GM21737 (cell line): ENCODE data around the gene TMEM217.
"Not testable (repeated sequence)": the region's sequence is repeated elsewhere in the genome, so short reads cannot be mapped to it uniquely, and the experiment has no call there.

ENCODE experiments used
- ATAC-seq: cut with Tn5 transposase; IDR thresholded peaks from one replicate; pipeline ENCODE4 v1.9.1; 2021; ENCODE audit warnings: mild to moderate bottlenecking, moderate library complexity; ENCODE audit not compliant: unreplicated experiment

The TMEM217 gene

DNA sequence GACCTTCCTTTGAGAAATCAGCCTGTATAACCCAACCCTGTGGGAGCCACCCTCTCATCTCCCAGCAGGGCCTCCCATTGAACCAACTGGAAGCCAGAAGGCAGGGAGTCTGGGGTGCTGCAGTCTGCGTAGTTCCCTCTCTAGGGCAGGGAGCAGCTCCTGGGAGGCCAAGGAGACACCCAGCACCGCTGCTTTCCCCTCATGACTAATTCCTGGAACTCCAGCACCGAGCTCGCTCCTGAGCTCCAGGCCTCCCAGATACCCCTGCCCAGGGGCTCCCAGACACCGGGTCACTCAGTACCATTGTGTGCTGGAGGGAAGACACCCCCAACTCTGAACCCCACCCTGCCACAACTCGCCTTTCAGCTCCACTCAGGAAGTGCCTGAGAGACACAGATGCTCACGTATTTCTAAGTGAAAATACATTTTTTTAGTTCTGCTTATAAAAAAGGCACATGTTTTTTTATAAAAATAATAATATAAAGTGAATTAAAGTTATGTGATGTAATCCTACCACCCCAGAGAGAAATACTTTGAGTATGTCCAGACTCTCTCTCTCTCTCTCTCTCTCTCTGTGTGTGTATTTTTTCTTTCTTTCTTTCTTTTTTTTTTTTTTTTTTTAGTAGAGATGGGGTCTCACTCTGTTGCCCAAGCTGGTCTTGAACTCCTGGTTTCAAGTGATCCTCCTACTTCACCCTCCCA lies 70.5 kb downstream of the TMEM217 start:
- no peak for ATAC-seq

GRCh38 chr6:37185949-37186720 lies 71.8 kb downstream of the TMEM217 start:
- ATAC-seq, result not testable (repeated sequence)

DNA sequence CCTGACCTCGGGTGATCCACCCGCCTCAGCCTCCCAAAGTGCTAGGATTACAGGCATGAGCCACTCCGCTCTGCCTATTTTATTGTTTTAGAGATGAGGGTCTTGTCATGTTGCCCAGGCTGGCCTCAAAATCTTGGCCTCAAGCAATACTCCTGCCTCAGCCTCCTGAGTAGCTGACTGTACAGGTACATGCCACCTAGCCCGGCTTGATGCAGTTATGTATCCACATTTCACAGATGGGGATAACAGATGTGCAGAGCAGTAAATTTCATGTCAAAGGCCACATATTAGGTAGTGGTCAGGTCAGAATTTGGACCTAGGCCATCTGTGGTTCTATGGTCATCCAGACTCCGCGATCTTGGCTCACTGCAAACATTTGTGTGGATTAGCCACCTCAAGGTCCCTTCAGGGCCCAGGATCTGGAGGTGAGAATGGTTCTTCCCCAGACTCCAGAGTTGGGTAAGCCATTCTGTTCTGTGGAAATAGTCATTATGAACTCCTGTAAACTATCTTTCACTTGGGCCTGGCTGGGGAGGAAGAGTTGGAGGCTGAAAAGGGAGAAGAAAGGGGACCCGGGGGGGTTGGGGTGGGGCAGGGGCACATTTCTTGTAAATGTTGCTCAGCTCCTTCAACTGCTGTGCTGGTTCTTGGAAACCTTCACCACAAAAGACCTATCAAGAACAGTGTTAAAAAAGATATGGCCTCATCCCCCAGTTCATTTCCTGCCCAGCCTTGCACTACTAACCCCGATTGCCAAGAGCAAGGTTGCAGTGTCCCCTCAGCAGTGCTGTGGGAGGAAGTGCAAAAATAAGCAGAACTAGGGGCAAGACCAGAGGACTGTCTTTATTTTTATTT lies 75.0 kb downstream of the TMEM217 start:
- ATAC-seq, result peak; percentile 73

GRCh38 chr6:37180610-37181009 lies 77.3 kb downstream of the TMEM217 start:
- ATAC-seq, result not testable (repeated sequence)

DNA sequence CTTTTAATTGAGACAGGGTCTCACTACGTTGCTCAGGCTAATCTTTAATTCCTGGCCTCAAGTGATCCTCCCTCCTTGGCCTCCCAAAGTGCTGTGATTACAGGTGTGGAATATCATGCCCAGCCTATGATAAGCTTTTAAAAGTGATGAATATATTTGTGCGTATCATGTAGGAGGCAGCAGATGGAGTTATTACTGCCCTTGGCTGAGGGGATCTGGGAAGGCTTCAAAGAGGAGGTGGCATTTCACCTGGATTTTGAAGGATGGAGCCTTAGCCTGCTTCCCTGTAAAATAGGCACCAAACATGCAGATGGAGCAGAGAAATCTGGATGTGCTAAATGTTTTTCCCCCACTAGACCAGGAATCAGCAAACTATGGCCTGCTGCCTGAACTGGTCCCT lies 77.9 kb downstream of the TMEM217 start:
- no peak for ATAC-seq

DNA sequence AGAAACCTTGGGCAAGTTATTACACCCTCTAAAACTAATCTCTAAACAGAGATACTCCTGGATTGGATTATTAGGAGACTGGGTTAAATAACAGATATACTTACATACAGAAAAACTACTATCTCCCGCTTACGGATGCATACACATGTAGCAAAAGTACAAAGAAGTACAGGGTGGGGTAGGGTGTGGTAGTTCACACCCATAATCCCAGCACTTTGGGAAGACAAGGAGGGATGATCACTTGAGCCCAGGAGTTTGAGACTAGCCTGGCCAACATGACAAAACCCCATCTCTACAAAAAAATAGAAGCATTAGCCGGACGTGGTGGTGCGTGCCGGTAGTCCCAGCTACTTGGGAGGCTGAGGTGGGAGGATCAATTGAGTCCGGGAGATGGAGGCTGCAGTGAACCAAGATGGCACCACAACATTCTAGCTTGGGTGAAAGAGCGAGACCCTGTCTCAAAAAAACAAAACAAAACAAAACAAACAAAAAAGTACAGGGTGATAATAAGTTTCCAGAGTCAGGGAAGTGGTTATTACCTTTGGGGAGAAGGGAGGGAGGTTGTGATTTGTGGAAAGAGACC lies 79.9 kb downstream of the TMEM217 start:
- no peak for ATAC-seq

- no peak for ATAC-seq
Observed at GRCh38 chr6:37177077-37177934, 80.6 kb downstream of the TMEM217 start.

- ATAC-seq, result no peak
Observed at GRCh38 chr6:37176268-37177076, 81.5 kb downstream of the TMEM217 start.

GRCh38 chr6:37175332-37176267 lies 82.3 kb downstream of the TMEM217 start:
- ATAC-seq, result peak; percentile 41

DNA sequence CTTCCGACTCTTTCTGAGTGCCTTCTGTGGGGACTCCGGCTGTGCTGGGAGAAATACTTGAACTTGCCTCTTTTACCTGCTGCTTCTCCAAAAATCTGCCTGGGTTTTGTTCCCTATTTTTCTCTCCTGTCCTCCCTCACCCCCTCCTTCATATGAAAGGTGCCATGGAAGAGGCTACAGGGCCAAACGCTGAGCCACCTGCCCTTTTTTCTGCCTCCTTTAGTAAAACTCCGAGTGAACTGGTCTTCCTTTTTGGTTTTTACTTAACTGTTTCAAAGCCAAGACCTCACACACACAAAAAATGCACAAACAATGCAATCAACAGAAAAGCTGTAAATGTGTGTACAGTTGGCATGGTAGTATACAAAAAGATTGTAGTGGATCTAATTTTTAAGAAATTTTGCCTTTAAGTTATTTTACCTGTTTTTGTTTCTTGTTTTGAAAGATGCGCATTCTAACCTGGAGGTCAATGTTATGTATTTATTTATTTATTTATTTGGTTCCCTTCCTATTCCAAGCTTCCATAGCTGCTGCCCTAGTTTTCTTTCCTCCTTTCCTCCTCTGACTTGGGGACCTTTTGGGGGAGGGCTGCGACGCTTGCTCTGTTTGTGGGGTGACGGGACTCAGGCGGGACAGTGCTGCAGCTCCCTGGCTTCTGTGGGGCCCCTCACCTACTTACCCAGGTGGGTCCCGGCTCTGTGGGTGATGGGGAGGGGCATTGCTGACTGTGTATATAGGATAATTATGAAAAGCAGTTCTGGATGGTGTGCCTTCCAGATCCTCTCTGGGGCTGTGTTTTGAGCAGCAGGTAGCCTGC lies 83.2 kb downstream of the TMEM217 start:
- no peak for ATAC-seq

DNA sequence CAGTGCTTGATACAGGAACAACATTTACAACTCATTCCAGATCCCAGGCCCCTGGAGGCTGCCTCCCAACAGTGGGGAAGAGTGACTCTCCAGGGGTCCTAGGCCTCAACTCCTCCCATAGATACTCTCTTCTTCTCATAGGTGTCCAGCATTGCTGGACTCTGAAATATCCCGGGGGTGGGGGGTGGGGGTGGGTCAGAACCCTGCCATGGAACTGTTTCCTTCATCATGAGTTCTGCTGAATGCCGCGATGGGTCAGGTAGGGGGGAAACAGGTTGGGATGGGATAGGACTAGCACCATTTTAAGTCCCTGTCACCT lies 83.8 kb downstream of the TMEM217 start:
- ATAC-seq, result no peak

GRCh38 chr6:37173493-37174195 lies 84.3 kb downstream of the TMEM217 start:
- ATAC-seq, result no peak

- no peak for ATAC-seq
Observed at GRCh38 chr6:37172912-37173492, 84.9 kb downstream of the TMEM217 start.

DNA sequence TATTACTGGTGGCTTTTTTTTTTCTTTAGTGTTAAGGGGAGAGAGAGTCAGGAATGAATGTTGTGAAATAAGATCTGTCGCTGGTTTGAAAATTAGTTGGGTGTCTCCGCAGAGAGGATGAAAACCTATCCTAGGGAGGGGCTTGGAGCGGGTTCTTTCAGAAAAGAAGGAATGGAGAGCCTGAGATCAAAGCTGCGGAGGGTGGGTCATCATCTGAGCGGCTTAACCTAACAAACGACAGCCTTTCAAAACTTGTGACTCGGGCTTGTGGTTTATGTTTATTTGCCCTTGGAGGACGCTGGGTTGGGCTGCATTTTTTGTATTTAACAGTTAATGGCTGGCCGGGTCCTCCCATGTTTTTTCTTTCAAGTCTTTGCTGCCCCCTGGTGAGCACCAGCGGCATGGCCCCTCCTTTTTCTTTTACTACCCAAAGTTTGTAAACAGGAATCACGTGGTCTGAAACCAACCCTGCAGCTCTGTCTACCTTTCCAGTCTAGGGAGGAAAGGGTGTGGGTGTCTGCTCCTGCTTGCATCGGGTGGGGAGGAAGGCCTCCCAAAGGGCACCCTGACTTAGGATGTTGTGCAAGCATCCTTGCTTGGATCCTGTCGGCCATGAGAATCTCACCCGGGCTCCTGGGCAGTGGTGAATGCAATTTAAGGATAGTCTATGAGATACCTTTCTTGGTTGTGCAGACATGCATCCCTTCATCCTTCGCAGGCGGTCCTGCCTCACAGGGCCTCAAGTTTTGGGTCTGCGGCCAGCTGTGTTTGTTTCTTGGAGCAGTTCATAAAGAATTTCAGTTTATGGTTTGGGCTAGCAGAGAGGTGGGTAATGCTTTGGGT lies 85.8 kb downstream of the TMEM217 start:
- no peak for ATAC-seq

DNA sequence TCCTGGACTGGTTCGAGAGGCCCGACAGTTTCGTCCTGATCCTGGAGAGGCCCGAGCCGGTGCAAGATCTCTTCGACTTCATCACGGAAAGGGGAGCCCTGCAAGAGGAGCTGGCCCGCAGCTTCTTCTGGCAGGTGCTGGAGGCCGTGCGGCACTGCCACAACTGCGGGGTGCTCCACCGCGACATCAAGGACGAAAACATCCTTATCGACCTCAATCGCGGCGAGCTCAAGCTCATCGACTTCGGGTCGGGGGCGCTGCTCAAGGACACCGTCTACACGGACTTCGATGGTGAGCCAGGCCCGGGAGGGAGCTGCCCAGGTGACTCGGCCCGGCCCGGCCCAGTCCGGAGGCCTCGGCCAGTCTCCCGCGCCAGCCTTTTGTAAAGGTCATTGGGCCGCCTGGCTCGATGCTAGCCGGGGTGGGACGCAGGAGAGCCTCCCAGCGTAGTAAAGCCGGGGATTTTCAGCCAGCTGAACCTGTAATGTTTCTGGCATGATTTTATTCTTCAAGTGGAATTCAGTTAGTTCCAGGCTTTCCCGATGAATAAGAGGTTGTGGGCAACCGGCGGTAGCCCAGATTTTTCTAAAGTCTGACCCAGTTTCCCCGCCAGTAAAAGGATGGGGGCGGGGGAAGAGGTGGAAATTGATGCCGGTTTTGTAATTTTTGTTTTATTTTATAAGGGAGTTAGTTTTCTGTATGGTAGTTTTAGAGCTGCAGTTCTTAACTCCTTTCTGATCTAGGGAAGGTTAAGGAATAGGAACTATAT lies 86.6 kb downstream of the TMEM217 start:
- no peak for ATAC-seq
